Lower leg skin (tissue), 4 donors: ENCODE results near the gene CUL9. TPM values are rescaled to one million over a fixed set of nuclear protein-coding genes. Genes with fewer than 3 reads are reported as not detected.

Experiments used
- DNase-seq, 2 donors: peaks; one replicate each; pipeline ENCODE4 v3.0.0-alpha.2; 2019; ENCODE audit warnings: low spot score in 2 of 2
- H3K4me3 ChIP-seq: fragments of 200-600 bp; sonication (generic); 2 replicates; pipeline ENCODE4 v1.5.1; 2017; ENCODE audit warnings: mild to moderate bottlenecking, low read depth; ENCODE audit not compliant: poor library complexity, severe bottlenecking
- CTCF ChIP-seq, 3 donors: fragments of 450-650 bp; IDR thresholded peaks; one replicate each; pipeline ENCODE4 v1.5.1; 2016; ENCODE audit warnings: antibody characterized with exemption in 3 of 3, mild to moderate bottlenecking in 3 of 3, moderate library complexity in 2 of 3
- POLR2A ChIP-seq, 2 donors: fragments of 450-650 bp; IDR thresholded peaks; one replicate each; pipeline ENCODE4 v1.6.1; 2016 to 2017; ENCODE audit warnings: antibody characterized with exemption in 2 of 2, mild to moderate bottlenecking in 1 of 2, moderate library complexity in 1 of 2
- WGBS, 2 donors: methylation state at CpG; one replicate each; pipeline ENCODE4 v1.1.5; 2018; 5-methylcytosine and 5-hydroxymethylcytosine counted together
- intact Hi-C: fragments of 100-400 bp; cut with DNase I; formaldehyde crosslinking; loops from one replicate; pipeline ENCODE4 v1.15.0; 2023; ENCODE audit warnings: low total_unique reads
- total RNA-seq, 4 donors: library from RNA; depleted of rRNA; stranded (reverse); fragments of >200 nt; gene quantifications; one replicate each; pipeline ENCODE4 v1.1.0, GENCODE V29; 2016

CUL9 gene
- total RNA-seq, 4 donors from 2014 or later = 38.7 to 64.4 (median 47.4) TPM

GRCh38 chr6:43180985-43181384 lies 1.0 kb upstream of the CUL9 start:
- intact Hi-C loops = no loop called here
- no peak overlapping the region for H3K4me3 ChIP-seq
- no peak for DNase-seq
- 69 to 73% methylated on average over 5 of the region's 5 CpGs for WGBS, 2 donors
- TF ChIP-seq CTCF (IDR thresholded peaks at IDR 0.05) (no peak), POLR2A (IDR thresholded peaks at IDR 0.05) (no peak)

GRCh38 chr6:43181621-43181941 lies 415 bp upstream of the CUL9 start:
- intact Hi-C loops = no loop called here
- WGBS, 2 donors = 46 to 48% methylated on average over 9 of the region's 9 CpGs
- H3K4me3 ChIP-seq = peak overlapping the region; percentile 44
- TF ChIP-seq POLR2A (IDR thresholded peaks at IDR 0.05) = no peak
- TF ChIP-seq CTCF (IDR thresholded peaks at IDR 0.05) = no peak
- DNase-seq = no peak

- H3K4me3 ChIP-seq = no peak overlapping the region
- TF ChIP-seq POLR2A (IDR thresholded peaks at IDR 0.05) (no peak), CTCF (IDR thresholded peaks at IDR 0.05) (no peak)
- DNase-seq = no peak
- 96 to 98% methylated on average over 4 of the region's 4 CpGs for WGBS, 2 donors
- intact Hi-C loops = no loop called here
Observed at GRCh38 chr6:43183441-43183840, 1.4 kb downstream of the CUL9 start.

- 78 to 81% methylated on average over 19 to 21 of the region's 21 CpGs for WGBS, 2 donors
- intact Hi-C loops = no loop called here
- DNase-seq = no peak
- no peak for TF ChIP-seq CTCF (IDR thresholded peaks at IDR 0.05)
- no peak for TF ChIP-seq POLR2A (IDR thresholded peaks at IDR 0.05)
- no peak overlapping the region for H3K4me3 ChIP-seq
Observed at GRCh38 chr6:43184268-43184985, 2.4 kb downstream of the CUL9 start.

GRCh38 chr6:43185391-43185985 lies 3.5 kb downstream of the CUL9 start:
- WGBS, 2 donors = 60 to 78% methylated on average over 5 of the region's 5 CpGs
- no peak for TF ChIP-seq POLR2A (IDR thresholded peaks at IDR 0.05)
- no peak for TF ChIP-seq CTCF (IDR thresholded peaks at IDR 0.05)
- no peak overlapping the region for H3K4me3 ChIP-seq
- DNase-seq = no peak
- intact Hi-C loops = no loop called here

GRCh38 chr6:43186019-43186418 lies 4.0 kb downstream of the CUL9 start:
- no peak for TF ChIP-seq CTCF (IDR thresholded peaks at IDR 0.05)
- TF ChIP-seq POLR2A (IDR thresholded peaks at IDR 0.05) = no peak
- H3K4me3 ChIP-seq = no peak overlapping the region
- intact Hi-C loops = no loop called here
- no peak for DNase-seq
- 93 to 96% methylated on average over 14 of the region's 14 CpGs for WGBS, 2 donors
